ENCODE data around the gene FBXL19.
"Not testable (repeated sequence)": the region's sequence is repeated elsewhere in the genome, so short reads cannot be mapped to it uniquely, and the experiment has no call there.

FBXL19 gene

GRCh38 chr16:30921748-30922419 is 1.5 kb upstream of the FBXL19 start:
- DNase-seq (ENCODE audit: low read depth in 1 of 2, low spot score in 1 of 2), result peak; percentile 76 to 78

- peak; percentile 97 to 99 for DNase-seq (ENCODE audit: low read depth in 1 of 2, low spot score in 1 of 2)
Measured at GRCh38 chr16:30922420-30922959, 882 bp upstream of the FBXL19 start.

- DNase-seq (ENCODE audit: low read depth in 1 of 2, low spot score in 1 of 2), result peak; percentile 83 to 93
Measured at GRCh38 chr16:30922960-30923535, 324 bp upstream of the FBXL19 start.

- DNase-seq (ENCODE audit: low read depth in 1 of 2, low spot score in 1 of 2), result no peak
Measured at GRCh38 chr16:30924076-30924912, 922 bp downstream of the FBXL19 start.

- no peak for DNase-seq (ENCODE audit: low read depth in 1 of 2, low spot score in 1 of 2)
Measured at GRCh38 chr16:30924913-30925631, 1.7 kb downstream of the FBXL19 start.

- DNase-seq (ENCODE audit: low read depth in 1 of 2, low spot score in 1 of 2), result no peak
Measured at GRCh38 chr16:30925632-30925987, 2.2 kb downstream of the FBXL19 start.

GRCh38 chr16:30925995-30926811 is 2.8 kb downstream of the FBXL19 start:
- DNase-seq (ENCODE audit: low read depth in 1 of 2, low spot score in 1 of 2), result no peak

- no peak for DNase-seq (ENCODE audit: low read depth in 1 of 2, low spot score in 1 of 2)
Measured at GRCh38 chr16:30926937-30927788, 3.8 kb downstream of the FBXL19 start.

GRCh38 chr16:30927789-30928378 is 4.5 kb downstream of the FBXL19 start:
- DNase-seq (ENCODE audit: low read depth in 1 of 2, low spot score in 1 of 2), result no peak

- no peak for DNase-seq (ENCODE audit: low read depth in 1 of 2, low spot score in 1 of 2)
Measured at GRCh38 chr16:30928390-30928789, 5.0 kb downstream of the FBXL19 start.

GRCh38 chr16:30929167-30929566 is 5.8 kb downstream of the FBXL19 start:
- no peak for DNase-seq (ENCODE audit: low read depth in 1 of 2, low spot score in 1 of 2)

GRCh38 chr16:30930160-30930571 is 6.8 kb downstream of the FBXL19 start:
- DNase-seq (ENCODE audit: low read depth in 1 of 2, low spot score in 1 of 2), result no peak

- DNase-seq (ENCODE audit: low read depth in 1 of 2, low spot score in 1 of 2), result no peak
Measured at GRCh38 chr16:30931068-30931650, 7.8 kb downstream of the FBXL19 start.

- no peak for DNase-seq (ENCODE audit: low read depth in 1 of 2, low spot score in 1 of 2)
Measured at GRCh38 chr16:30934827-30935557, 11.6 kb downstream of the FBXL19 start.

- DNase-seq (ENCODE audit: low read depth in 1 of 2, low spot score in 1 of 2), result no peak
Measured at GRCh38 chr16:30937692-30938091, 14.3 kb downstream of the FBXL19 start.

GRCh38 chr16:30939571-30939970 is 16.2 kb downstream of the FBXL19 start:
- not testable (repeated sequence) for DNase-seq (ENCODE audit: low read depth in 1 of 2, low spot score in 1 of 2)

- peak in 1 of 2 donors; percentile 51 for DNase-seq (ENCODE audit: low read depth in 1 of 2, low spot score in 1 of 2)
Measured at GRCh38 chr16:30941600-30942425, 18.4 kb downstream of the FBXL19 start.

All from activated T-helper 1 cell treated with anti-CD3 and anti-CD28 coated beads, Interleukin-2, amount 50 U/mL, for 16 hours (primary cell).